Loucy (cell line): ENCODE results near the gene WDR17.

Experiments
- H2AFZ ChIP-seq: fragments of 200-600 bp; sonication (generic); 2 replicates; pipeline ENCODE4 v1.6.0; 2016; ENCODE audit warnings: antibody characterized with exemption, mild to moderate bottlenecking, low read length, moderate library complexity
- H3F3A ChIP-seq: fragments of 200-600 bp; 2 replicates; pipeline ENCODE4 v1.6.0; 2016; ENCODE audit warnings: antibody characterized with exemption, low read depth, mild to moderate bottlenecking
- H3K27me3 ChIP-seq: fragments of 200-600 bp; sonication (generic); 2 replicates; pipeline ENCODE4 v1.6.1; 2014; ENCODE audit warnings: low read length, mild to moderate bottlenecking; ENCODE audit not compliant: insufficient read depth, poor library complexity, severe bottlenecking
- H3K36me3 ChIP-seq: fragments of 200-600 bp; sonication (generic); 2 replicates; pipeline ENCODE4 v1.6.1; 2016; ENCODE audit warnings: low read length; ENCODE audit not compliant: insufficient read depth
- H3K4me1 ChIP-seq: fragments of 200-600 bp; sonication (generic); 2 replicates; pipeline ENCODE4 v1.5.1; 2014; ENCODE audit warnings: low read length, mild to moderate bottlenecking; ENCODE audit not compliant: insufficient read depth, poor library complexity, severe bottlenecking
- H3K4me2 ChIP-seq: fragments of 200-600 bp; sonication (generic); 2 replicates; pipeline ENCODE4 v1.6.0; 2014; ENCODE audit warnings: antibody characterized with exemption, low read length, low read depth, mild to moderate bottlenecking; ENCODE audit not compliant: poor library complexity, severe bottlenecking
- H3K4me3 ChIP-seq: fragments of 200-600 bp; sonication (generic); 2 replicates; pipeline ENCODE4 v1.5.1; 2014; ENCODE audit warnings: low read length, mild to moderate bottlenecking, mixed read lengths; ENCODE audit not compliant: poor library complexity, severe bottlenecking
- H3K79me2 ChIP-seq: fragments of 200-600 bp; sonication (generic); 2 replicates; pipeline ENCODE4 v1.6.1; 2014; ENCODE audit warnings: low read length; ENCODE audit not compliant: insufficient read depth
- H3K9ac ChIP-seq: fragments of 200-600 bp; sonication (generic); 2 replicates; pipeline ENCODE4 v1.6.0; 2014; ENCODE audit warnings: mild to moderate bottlenecking, low read depth, low read length, moderate library complexity; ENCODE audit not compliant: poor library complexity, severe bottlenecking
- H3K9me2 ChIP-seq: fragments of 200-600 bp; sonication (generic); replicated peaks from 2 replicates; pipeline ENCODE4 v1.6.1; 2016; ENCODE audit warnings: low read depth, low read length, mixed read lengths
- H3K9me3 ChIP-seq: fragments of 200-600 bp; sonication (generic); 2 replicates; pipeline ENCODE4 v1.6.1; 2014; ENCODE audit warnings: mild to moderate bottlenecking, antibody characterized with exemption, low read length, low read depth; ENCODE audit not compliant: insufficient read depth
- H4K20me1 ChIP-seq: fragments of 200-600 bp; sonication (generic); 2 replicates; pipeline ENCODE4 v1.6.0; 2014; ENCODE audit warnings: antibody characterized with exemption, low read length, mild to moderate bottlenecking; ENCODE audit not compliant: insufficient read depth, poor library complexity, severe bottlenecking
- EZH2phosphoT487 ChIP-seq: fragments of 200-600 bp; IDR thresholded peaks from 2 replicates; pipeline ENCODE4 v1.6.1; 2018; ENCODE audit warnings: antibody characterized with exemption, mild to moderate bottlenecking, moderate library complexity, borderline replicate concordance
- TF ChIP-seq, protein P1 (sequence below): fragments of 200-600 bp; sonication (generic); conservative IDR thresholded peaks from 2 replicates; pipeline ENCODE4 v1.5.1; 2014; ENCODE audit warnings: mild to moderate bottlenecking, antibody characterized with exemption, low read length

WDR17 gene

DNA sequence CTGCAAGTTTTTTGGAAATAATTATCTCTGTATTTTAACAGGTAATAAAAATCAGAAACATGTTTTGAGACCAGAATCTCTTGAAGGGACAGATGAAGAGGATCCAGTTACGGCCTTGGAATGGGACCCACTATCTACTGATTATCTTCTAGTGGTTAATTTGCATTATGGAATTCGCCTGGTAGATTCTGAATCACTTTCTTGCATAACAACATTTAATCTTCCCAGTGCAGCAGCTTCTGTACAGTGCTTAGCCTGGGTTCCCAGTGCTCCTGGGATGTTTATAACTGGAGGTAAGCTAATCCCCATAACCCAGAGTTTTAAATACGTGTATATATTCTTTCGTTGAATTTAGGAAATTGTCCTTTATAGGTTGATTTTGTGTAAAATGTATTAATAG is 59.4 kb downstream of the WDR17 start:
- TF ChIP-seq, protein P1, sequence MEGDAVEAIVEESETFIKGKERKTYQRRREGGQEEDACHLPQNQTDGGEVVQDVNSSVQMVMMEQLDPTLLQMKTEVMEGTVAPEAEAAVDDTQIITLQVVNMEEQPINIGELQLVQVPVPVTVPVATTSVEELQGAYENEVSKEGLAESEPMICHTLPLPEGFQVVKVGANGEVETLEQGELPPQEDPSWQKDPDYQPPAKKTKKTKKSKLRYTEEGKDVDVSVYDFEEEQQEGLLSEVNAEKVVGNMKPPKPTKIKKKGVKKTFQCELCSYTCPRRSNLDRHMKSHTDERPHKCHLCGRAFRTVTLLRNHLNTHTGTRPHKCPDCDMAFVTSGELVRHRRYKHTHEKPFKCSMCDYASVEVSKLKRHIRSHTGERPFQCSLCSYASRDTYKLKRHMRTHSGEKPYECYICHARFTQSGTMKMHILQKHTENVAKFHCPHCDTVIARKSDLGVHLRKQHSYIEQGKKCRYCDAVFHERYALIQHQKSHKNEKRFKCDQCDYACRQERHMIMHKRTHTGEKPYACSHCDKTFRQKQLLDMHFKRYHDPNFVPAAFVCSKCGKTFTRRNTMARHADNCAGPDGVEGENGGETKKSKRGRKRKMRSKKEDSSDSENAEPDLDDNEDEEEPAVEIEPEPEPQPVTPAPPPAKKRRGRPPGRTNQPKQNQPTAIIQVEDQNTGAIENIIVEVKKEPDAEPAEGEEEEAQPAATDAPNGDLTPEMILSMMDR = no peak
- TF ChIP-seq EZH2phosphoT487 = no peak
- H3K27me3 ChIP-seq = no peaks in the 10 kb centered on the region
- H3K36me3 ChIP-seq = no peaks in the 10 kb centered on the region
- H3F3A ChIP-seq = no peaks in the 10 kb centered on the region
- H3K4me2 ChIP-seq = no peak overlapping the region
- no peak overlapping the region for H2AFZ ChIP-seq
- no peaks in the 10 kb centered on the region for H3K9me2 ChIP-seq
- H3K4me1 ChIP-seq = no peaks in the 10 kb centered on the region
- no peak overlapping the region for H3K4me3 ChIP-seq
- H3K9me3 ChIP-seq = no peaks in the 10 kb centered on the region
- no peaks in the 10 kb centered on the region for H4K20me1 ChIP-seq
- H3K9ac ChIP-seq = no peak overlapping the region
- no peaks in the 10 kb centered on the region for H3K79me2 ChIP-seq

DNA sequence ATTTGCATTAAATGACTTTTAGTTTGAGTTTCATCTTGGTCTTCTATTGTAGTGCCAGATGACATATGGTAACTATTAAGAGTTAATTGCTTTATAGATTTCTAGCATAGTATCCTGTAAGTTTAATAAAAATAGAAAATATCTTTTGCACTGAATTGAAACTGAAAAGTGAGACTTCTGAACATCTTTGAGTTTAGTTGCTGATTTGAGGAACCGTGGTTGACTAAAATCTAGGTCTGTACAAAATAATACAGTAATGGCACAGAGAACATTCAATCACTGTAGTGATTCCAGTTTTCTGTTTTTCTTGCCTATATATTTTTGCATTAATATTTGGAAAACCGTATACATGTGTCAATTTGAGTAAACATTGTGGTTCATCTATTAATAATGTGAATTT is 69.0 kb downstream of the WDR17 start:
- Histone ChIP-seq H4K20me1 (no peaks in the 10 kb centered on the region), H3K36me3 (no peaks in the 10 kb centered on the region), H3K9ac (no peak overlapping the region), H3K9me3 (no peaks in the 10 kb centered on the region), H3K4me1 (no peaks in the 10 kb centered on the region), H3K27me3 (no peaks in the 10 kb centered on the region), H2AFZ (no peak overlapping the region), H3K9me2 (no peaks in the 10 kb centered on the region), H3F3A (no peaks in the 10 kb centered on the region), H3K4me3 (no peak overlapping the region), H3K79me2 (no peaks in the 10 kb centered on the region), H3K4me2 (no peak overlapping the region)
- TF ChIP-seq, protein P1 = no peak
- no peak for TF ChIP-seq EZH2phosphoT487

DNA sequence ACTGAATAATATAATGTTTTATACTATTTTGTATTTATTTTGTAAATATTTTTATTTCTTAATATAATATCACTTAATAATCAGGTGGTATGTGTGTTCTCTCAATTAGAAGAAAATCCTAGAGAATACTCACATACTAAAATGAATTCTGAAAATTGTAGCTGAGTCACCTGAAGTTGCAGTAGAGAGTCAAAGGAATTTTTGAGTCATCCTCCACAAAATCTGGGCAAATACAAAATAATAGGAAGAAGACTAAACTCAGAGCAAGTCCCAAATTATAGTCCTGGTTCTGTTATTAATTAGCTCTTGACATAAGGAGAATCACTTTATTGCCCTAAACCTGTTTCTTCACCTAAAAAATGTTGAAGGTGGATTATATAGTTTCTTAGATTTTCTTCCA is 72.0 kb downstream of the WDR17 start:
- Histone ChIP-seq H3K36me3 (no peaks in the 10 kb centered on the region), H3K4me1 (no peaks in the 10 kb centered on the region), H2AFZ (no peak overlapping the region), H3K4me3 (no peak overlapping the region), H3K4me2 (no peak overlapping the region), H3K79me2 (no peaks in the 10 kb centered on the region), H3K27me3 (no peaks in the 10 kb centered on the region), H3K9ac (no peak overlapping the region), H3K9me2 (no peaks in the 10 kb centered on the region), H4K20me1 (no peaks in the 10 kb centered on the region), H3F3A (no peaks in the 10 kb centered on the region), H3K9me3 (no peaks in the 10 kb centered on the region)
- TF ChIP-seq, protein P1 = no peak
- no peak for TF ChIP-seq EZH2phosphoT487
